Prostate gland (tissue), 2 donors: Measurements from ENCODE around the gene PRDM16. TPM values are rescaled to one million over a fixed set of nuclear protein-coding genes. Genes with fewer than 3 reads are reported as not detected.
A peak's percentile ranks its signal among the peaks of the same experiment; 100 is the strongest.

Experiments used
- DNase-seq: peaks from one replicate; pipeline ENCODE4 v3.0.0-alpha.2; 2019; ENCODE audit warnings: low spot score
- H3K27ac ChIP-seq, 2 donors: fragments of 200-600 bp; sonication (generic); 2 replicates each; pipeline ENCODE4 v1.5.1; 2017 to 2019
- H3K27me3 ChIP-seq: fragments of 200-600 bp; sonication (generic); replicated peaks from 2 replicates; pipeline ENCODE4 v1.5.1; 2019; ENCODE audit not compliant: insufficient read depth
- H3K36me3 ChIP-seq, 2 donors: fragments of 200-600 bp; sonication (generic); 1 replicate in 1 of 2; 2 replicates in 1 of 2; pipeline versions ENCODE4 v1.5.1 to v1.8.1; 2017 to 2019
- H3K4me1 ChIP-seq: fragments of 200-600 bp; sonication (generic); replicated peaks from 2 replicates; pipeline ENCODE4 v1.5.1; 2019
- H3K4me3 ChIP-seq, 2 donors: fragments of 200-600 bp; sonication (generic); 2 replicates each; pipeline ENCODE4 v1.5.1; 2017 to 2019
- H3K9me3 ChIP-seq: fragments of 200-600 bp; sonication (generic); 2 replicates; pipeline ENCODE4 v1.5.1; 2017
- CTCF ChIP-seq, 4 experiments: fragments of 200-600 bp in 2 of 4; fragments of 450-650 bp in 2 of 4; sonication (generic) in 2 of 4; IDR thresholded peaks; 1 replicate in 3 of 4; 2 replicates in 1 of 4; pipeline ENCODE4 v1.5.1; 2016 to 2019; ENCODE audit warnings: antibody characterized with exemption in 4 of 4, mild to moderate bottlenecking in 2 of 4, moderate library complexity in 2 of 4
- POLR2A ChIP-seq: fragments of 450-650 bp; IDR thresholded peaks from one replicate; pipeline ENCODE4 v1.6.1; 2016; ENCODE audit warnings: antibody characterized with exemption, mild to moderate bottlenecking
- POLR2AphosphoS5 ChIP-seq: sonication (generic); formaldehyde crosslinking; IDR thresholded peaks from one replicate; pipeline ENCODE4 v1.6.1; 2017; ENCODE audit warnings: antibody characterized with exemption
- WGBS: methylation state at CpG from one replicate; pipeline ENCODE4 v1.1.5; 2018; 5-methylcytosine and 5-hydroxymethylcytosine counted together
- intact Hi-C: fragments of 100-400 bp; cut with DNase I; formaldehyde crosslinking; loops from one replicate; pipeline ENCODE4 v1.14.2; 2022
- total RNA-seq, 2 donors: library from RNA; depleted of rRNA; stranded (reverse); fragments of >200 nt; gene quantifications; one replicate each; pipeline ENCODE4 v1.1.0, GENCODE V29; 2016

Gene PRDM16
- total RNA-seq, 2 donors from 2014 or later = 0.23 to 6.5 TPM

DNA sequence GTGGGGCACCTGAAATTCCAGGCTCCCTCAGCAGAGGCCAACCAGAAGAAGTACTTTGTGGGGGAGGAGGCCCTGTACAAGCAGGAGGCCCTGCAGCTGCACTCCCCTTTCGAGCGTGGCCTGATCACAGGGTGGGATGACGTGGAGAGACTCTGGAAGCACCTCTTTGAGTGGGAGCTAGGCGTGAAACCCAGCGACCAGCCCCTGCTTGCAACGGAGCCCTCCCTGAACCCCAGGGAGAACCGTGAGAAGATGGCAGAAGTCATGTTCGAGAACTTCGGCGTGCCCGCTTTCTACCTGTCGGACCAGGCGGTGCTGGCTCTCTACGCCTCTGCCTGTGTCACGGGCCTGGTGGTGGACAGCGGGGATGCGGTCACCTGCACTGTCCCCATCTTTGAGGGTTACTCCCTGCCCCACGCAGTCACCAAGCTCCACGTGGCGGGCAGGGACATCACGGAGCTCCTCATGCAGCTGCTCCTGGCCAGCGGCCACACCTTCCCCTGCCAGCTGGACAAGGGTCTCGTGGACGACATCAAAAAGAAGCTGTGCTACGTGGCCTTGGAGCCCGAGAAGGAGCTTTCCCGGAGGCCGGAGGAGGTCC lies 47.1 kb upstream of the PRDM16 start:
- WGBS = 91% methylated on average over 28 of the region's 28 CpGs
- intact Hi-C loops = no loop called here
- DNase-seq = no peak
- Histone ChIP-seq H3K36me3 (no peaks in the 10 kb centered on the region), H3K27me3 (peaks cover 8% of the 10 kb centered on the region), H3K27ac (no peak overlapping the region), H3K9me3 (no peaks in the 10 kb centered on the region), H3K4me1 (no peaks in the 10 kb centered on the region), H3K4me3 (no peak overlapping the region)
- TF ChIP-seq POLR2AphosphoS5 = no peak
- TF ChIP-seq POLR2A = no peak
- no peak for TF ChIP-seq CTCF (IDR thresholded peaks at IDR 0.05)

DNA sequence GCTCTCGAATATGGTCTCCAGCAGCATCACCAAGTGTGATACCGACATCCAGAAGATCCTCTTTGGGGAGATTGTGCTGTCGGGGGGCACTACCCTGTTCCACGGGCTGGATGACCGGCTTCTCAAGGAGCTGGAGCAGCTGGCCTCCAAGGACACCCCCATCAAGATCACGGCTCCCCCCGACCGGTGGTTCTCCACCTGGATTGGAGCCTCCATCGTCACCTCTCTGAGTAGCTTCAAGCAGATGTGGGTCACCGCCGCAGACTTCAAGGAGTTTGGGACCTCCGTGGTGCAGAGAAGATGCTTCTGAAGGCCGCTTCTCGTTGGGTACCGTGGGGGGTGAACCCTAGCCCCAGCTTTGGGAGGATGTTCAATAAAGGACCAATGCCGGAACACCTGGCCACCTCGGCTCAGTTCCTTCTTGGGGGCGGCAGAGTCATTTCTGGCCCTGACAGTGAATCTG lies 46.5 kb upstream of the PRDM16 start:
- Histone ChIP-seq H3K4me1 (no peaks in the 10 kb centered on the region), H3K27ac (no peak overlapping the region), H3K9me3 (no peaks in the 10 kb centered on the region), H3K36me3 (no peaks in the 10 kb centered on the region), H3K27me3 (peaks cover 3% of the 10 kb centered on the region), H3K4me3 (no peak overlapping the region)
- TF ChIP-seq POLR2A = no peak
- no peak for TF ChIP-seq CTCF (IDR thresholded peaks at IDR 0.05)
- no peak for TF ChIP-seq POLR2AphosphoS5
- 87% methylated on average over 15 of the region's 18 CpGs for WGBS
- no peak for DNase-seq
- intact Hi-C loops = no loop called here

DNA sequence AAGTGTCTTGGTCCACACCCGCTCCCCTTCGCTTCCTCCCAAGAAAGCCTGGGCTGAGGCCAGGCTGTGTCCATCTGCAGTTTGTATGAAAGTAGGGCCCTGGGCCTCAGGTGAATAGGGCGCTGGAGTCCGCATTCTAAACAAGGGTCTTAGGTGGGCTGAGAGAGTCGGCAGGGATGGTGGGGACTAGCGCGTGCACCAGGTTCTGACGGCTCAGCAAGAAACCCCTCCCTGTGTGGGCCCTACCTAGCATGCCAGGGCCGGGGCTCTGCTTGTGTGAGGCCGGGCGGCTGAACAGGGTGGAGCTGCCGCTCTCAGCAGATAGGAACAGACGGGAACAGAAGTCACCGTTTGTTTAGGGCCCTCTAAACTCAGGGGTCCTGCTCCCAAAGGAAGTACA lies 46.0 kb upstream of the PRDM16 start:
- Histone ChIP-seq H3K9me3 (no peaks in the 10 kb centered on the region), H3K27ac (no peak overlapping the region), H3K36me3 (no peaks in the 10 kb centered on the region), H3K27me3 (peaks cover 3% of the 10 kb centered on the region), H3K4me3 (no peak overlapping the region), H3K4me1 (no peaks in the 10 kb centered on the region)
- 49% methylated on average over 14 of the region's 14 CpGs for WGBS
- TF ChIP-seq CTCF (IDR thresholded peaks at IDR 0.05) = no peak
- no peak for TF ChIP-seq POLR2AphosphoS5
- TF ChIP-seq POLR2A = no peak
- intact Hi-C loops = no loop called here
- no peak for DNase-seq

DNA sequence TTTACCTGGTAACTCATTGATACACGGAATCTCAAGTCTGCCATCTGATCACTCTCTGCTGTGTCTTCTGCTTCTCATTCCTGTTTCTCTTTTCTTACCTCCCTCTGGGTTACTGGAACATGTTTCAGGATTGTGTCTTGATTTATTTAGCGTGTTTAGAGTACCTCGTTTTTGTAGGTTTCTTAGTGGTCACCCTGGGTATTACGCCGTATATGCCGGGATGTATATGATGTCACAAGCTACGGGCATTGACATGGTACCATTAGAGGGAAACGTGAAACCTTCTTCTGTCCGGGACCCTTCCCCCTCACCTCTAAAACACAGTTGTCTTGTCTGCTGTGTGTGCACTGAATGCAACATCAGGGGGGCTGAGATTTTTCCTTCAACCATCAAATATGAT lies 45.0 kb upstream of the PRDM16 start:
- WGBS = 72% methylated on average over 9 of the region's 9 CpGs

More for the DNA sequence above, 45.0 kb upstream of the PRDM16 start:
- no peak overlapping the region for H3K27ac ChIP-seq
- TF ChIP-seq POLR2A = no peak
- no peak for TF ChIP-seq POLR2AphosphoS5
- peak in 1 of 4 experiments; percentile 29 for TF ChIP-seq CTCF (IDR thresholded peaks at IDR 0.05)
- H3K36me3 ChIP-seq = no peaks in the 10 kb centered on the region
- peaks cover 6% of the 10 kb centered on the region for H3K27me3 ChIP-seq
- no peaks in the 10 kb centered on the region for H3K9me3 ChIP-seq
- intact Hi-C loops = no loop called here
- no peak for DNase-seq
- H3K4me1 ChIP-seq = no peaks in the 10 kb centered on the region
- no peak overlapping the region for H3K4me3 ChIP-seq
